AG04449 (cell line): Measurements from ENCODE around the gene MSI2.

ENCODE experiments used
- CTCF ChIA-PET: fragments of 350-600 bp; formaldehyde crosslinking; extraction: SDS; loops from one replicate; lab custom pipeline; 2021; ENCODE audit warnings: antibody characterized with exemption; lab: Yijun Ruan, JAX
- POLR2A ChIA-PET: fragments of 400-600, 350-600 bp; formaldehyde crosslinking; extraction: SDS; loops from one replicate; lab custom pipeline; 2020; ENCODE audit warnings: antibody characterized with exemption, inconsistent platforms; lab: Yijun Ruan, JAX
- DNase-seq: peaks from one replicate; pipeline ENCODE4 v3.0.0-alpha.2; 2010; ENCODE audit warnings: low read depth, low spot score
- H3K4me3 ChIP-seq: 2 replicates; pipeline ENCODE4 v1.5.1; 2011; ENCODE audit warnings: low read depth, mild to moderate bottlenecking, control low read depth, low read length
- TF ChIP-seq, protein P1 (sequence below): IDR thresholded peaks from one replicate; pipeline ENCODE4 v1.5.1; 2011; ENCODE audit warnings: mild to moderate bottlenecking, moderate library complexity, low read length, control low read depth, inconsistent platforms; ENCODE audit not compliant: insufficient read depth; ENCODE audit errors: missing control alignments

The MSI2 gene

DNA sequence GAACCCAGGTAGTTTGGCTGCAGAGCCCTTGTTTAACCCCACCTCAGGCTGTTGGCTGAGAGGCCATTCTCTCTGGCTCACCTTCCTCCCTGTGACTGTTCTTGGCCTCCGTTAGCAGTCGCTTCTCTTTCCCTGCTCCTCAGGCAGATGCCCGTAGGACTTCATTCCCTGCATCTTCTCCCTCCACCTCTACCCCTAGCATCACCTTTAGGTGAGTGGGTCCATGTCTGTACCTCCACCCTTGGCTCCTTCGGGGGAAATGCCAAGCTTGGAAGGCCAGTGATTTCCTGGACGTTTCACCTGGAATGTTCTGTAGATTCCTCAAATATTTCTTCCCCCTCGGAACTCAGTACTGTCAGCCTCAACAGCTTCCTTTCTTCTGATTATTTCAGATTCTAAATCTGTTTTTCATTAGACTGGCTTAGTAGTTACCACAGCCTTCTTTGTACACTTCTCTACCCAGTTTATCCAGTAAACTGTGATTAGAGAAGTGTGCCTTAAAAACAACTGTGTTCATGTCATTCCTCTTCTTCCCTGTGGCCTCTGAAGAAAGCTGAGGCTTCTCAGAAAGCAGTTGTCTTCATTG, 227.9 kb downstream of the MSI2 start:
- H3K4me3 ChIP-seq: no peak overlapping the region
- ChIA-PET POLR2A (interaction anchor here (1.0 to 2.9 kb wide), 2 partner anchors 11 to 83 kb away, joined by 4 to 24 read pairs; no protein-coding TSS in a partner anchor), CTCF (interaction anchor here (1.2 to 2.3 kb wide), 6 partner anchors 10 to 350 kb away, joined by 3 to 14 read pairs (median 4); no protein-coding TSS in a partner anchor)
- TF ChIP-seq, protein P1, sequence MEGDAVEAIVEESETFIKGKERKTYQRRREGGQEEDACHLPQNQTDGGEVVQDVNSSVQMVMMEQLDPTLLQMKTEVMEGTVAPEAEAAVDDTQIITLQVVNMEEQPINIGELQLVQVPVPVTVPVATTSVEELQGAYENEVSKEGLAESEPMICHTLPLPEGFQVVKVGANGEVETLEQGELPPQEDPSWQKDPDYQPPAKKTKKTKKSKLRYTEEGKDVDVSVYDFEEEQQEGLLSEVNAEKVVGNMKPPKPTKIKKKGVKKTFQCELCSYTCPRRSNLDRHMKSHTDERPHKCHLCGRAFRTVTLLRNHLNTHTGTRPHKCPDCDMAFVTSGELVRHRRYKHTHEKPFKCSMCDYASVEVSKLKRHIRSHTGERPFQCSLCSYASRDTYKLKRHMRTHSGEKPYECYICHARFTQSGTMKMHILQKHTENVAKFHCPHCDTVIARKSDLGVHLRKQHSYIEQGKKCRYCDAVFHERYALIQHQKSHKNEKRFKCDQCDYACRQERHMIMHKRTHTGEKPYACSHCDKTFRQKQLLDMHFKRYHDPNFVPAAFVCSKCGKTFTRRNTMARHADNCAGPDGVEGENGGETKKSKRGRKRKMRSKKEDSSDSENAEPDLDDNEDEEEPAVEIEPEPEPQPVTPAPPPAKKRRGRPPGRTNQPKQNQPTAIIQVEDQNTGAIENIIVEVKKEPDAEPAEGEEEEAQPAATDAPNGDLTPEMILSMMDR: no peak
- peak; percentile 28 for DNase-seq

DNA sequence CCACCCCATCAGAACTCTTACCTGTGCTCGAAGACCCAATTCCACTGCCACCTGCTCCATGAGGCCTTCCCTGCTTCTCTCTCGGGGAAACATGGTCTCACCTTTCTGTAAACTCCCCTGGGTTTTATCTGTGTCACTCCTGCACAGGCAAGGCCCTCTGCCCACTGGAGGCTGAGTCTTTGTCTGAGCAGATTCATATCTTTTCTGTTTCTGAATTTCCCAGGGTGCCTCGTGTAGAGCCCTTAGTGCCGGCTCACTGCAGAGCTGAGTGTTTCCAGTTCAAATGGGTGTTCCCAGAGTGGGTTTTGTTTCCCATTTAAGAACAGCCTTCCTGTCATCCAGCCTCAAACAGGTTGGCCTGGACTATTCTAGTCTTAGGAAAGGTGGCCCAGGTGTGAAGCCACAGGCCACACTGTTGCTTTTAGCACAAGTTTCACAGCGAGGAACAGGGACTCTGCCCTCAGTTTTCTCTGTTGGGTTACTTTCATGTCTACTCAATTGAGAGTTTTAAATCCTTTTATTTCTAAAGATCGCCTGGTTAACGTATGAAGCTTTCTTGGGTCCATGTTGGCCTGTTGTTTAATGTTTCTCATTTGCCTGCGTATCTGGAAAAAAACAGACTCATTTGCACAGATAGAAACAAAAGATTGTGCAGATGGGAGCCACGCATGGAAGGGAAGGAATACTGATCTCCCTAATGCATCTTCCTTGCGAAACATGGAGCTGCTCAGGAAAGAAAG, 228.7 kb downstream of the MSI2 start:
- H3K4me3 ChIP-seq: no peak overlapping the region
- ChIA-PET POLR2A (interaction anchor here (1.0 to 2.9 kb wide), 2 partner anchors 12 to 83 kb away, joined by 4 to 24 read pairs; no protein-coding TSS in a partner anchor), CTCF (interaction anchor here (0.7 to 3.0 kb wide), 9 partner anchors 10 to 349 kb away, joined by 3 to 18 read pairs (median 3); no protein-coding TSS in a partner anchor)
- TF ChIP-seq, protein P1: no peak
- no peak for DNase-seq

- no peak for DNase-seq
- no peak overlapping the region for H3K4me3 ChIP-seq
- TF ChIP-seq, protein P1: no peak
- POLR2A ChIA-PET: no interaction called here
- CTCF ChIA-PET: interaction anchor here (0.7 to 3.0 kb wide), 7 partner anchors 11 to 248 kb away, joined by 3 to 18 read pairs (median 3); no protein-coding TSS in a partner anchor
These were observed 229.2 kb downstream of the MSI2 start for GRCh38 chr17:57485566-57485865.

GRCh38 chr17:57485916-57486881, 229.9 kb downstream of the MSI2 start:
- TF ChIP-seq, protein P1: no peak
- no peak overlapping the region for H3K4me3 ChIP-seq
- POLR2A ChIA-PET: no interaction called here
- DNase-seq: no peak
- CTCF ChIA-PET: interaction anchor here (0.6 to 3.0 kb wide), 9 partner anchors 12 to 249 kb away, joined by 3 to 18 read pairs (median 3); no protein-coding TSS in a partner anchor

- TF ChIP-seq, protein P1: no peak
- H3K4me3 ChIP-seq: no peak overlapping the region
- CTCF ChIA-PET: interaction anchor here (1.1 to 3.0 kb wide), 5 partner anchors 35 to 346 kb away, joined by 3 to 18 read pairs (median 7); no protein-coding TSS in a partner anchor
- POLR2A ChIA-PET: no interaction called here
- DNase-seq: no peak
These were observed 230.6 kb downstream of the MSI2 start for GRCh38 chr17:57486882-57487301.
